ENCODE measurements around the gene GALNT2. TPM values are rescaled to one million over a fixed set of nuclear protein-coding genes. Genes with fewer than 3 reads are reported as not detected.

GALNT2 gene
- total and polyA plus RNA-seq, 2 of the 13 experiments (the other 11 are each of a cell fraction or from before 2014, with no cell fraction given), result 39.3 to 39.6 TPM

GRCh38 chr1:230067871-230068620 lies 1.0 kb downstream of the GALNT2 start (continued):
- TF ChIP-seq U2AF1 (optimal IDR thresholded peaks at IDR 0.05; ENCODE audit: low read depth, low read length) (no peak), ZNF883 (CRISPR knock-in tag; IDR thresholded peaks at IDR 0.05; ENCODE audit: not compliant biosample characterization) (no peak), ZNF788 (CRISPR knock-in tag; IDR thresholded peaks at IDR 0.05; ENCODE audit: borderline replicate concordance) (peak; percentile 6; the same call in 1 of the 2 replicates), ZNF121 (CRISPR knock-in tag; IDR thresholded peaks at IDR 0.05) (no peak), ZBTB1 (CRISPR knock-in tag; IDR thresholded peaks at IDR 0.05; ENCODE audit: borderline replicate concordance) (no peak), DBP (CRISPR knock-in tag; IDR thresholded peaks at IDR 0.05; ENCODE audit: not compliant biosample characterization) (no peak), ZMYM3 (CRISPR knock-in tag; IDR thresholded peaks at IDR 0.05) (peak; percentile 9; the same call in 1 of the 2 replicates), UBTF (CRISPR knock-in tag; IDR thresholded peaks at IDR 0.05) (peak; percentile 99), ZBTB14 (CRISPR knock-in tag; IDR thresholded peaks at IDR 0.05) (no peak), ZNF232 (CRISPR knock-in tag; IDR thresholded peaks at IDR 0.05; ENCODE audit: borderline replicate concordance) (no peak; the same call in 1 of the 2 replicates), GPBP1L1 (CRISPR knock-in tag; IDR thresholded peaks at IDR 0.05) (no peak), FOSL1 (CRISPR knock-in tag; IDR thresholded peaks at IDR 0.05; ENCODE audit: borderline replicate concordance) (no peak), BRCA1 (CRISPR knock-in tag; IDR thresholded peaks at IDR 0.05) (no peak), PHF21A (CRISPR knock-in tag; IDR thresholded peaks at IDR 0.05) (no peak), ZNF33A (CRISPR knock-in tag; IDR thresholded peaks at IDR 0.05; ENCODE audit: borderline replicate concordance) (no peak), ZNF800 (CRISPR knock-in tag; IDR thresholded peaks at IDR 0.05) (peak; percentile 93), ZNF513 (CRISPR knock-in tag; conservative IDR thresholded peaks at IDR 0.05) (no peak), POLR2AphosphoS2 (IDR thresholded peaks at IDR 0.05; ENCODE audit: low read depth, low read length) (no peak)

Measured in HepG2 (cell line).